ENCODE data around the gene DNAJC8.

The DNAJC8 gene

DNA sequence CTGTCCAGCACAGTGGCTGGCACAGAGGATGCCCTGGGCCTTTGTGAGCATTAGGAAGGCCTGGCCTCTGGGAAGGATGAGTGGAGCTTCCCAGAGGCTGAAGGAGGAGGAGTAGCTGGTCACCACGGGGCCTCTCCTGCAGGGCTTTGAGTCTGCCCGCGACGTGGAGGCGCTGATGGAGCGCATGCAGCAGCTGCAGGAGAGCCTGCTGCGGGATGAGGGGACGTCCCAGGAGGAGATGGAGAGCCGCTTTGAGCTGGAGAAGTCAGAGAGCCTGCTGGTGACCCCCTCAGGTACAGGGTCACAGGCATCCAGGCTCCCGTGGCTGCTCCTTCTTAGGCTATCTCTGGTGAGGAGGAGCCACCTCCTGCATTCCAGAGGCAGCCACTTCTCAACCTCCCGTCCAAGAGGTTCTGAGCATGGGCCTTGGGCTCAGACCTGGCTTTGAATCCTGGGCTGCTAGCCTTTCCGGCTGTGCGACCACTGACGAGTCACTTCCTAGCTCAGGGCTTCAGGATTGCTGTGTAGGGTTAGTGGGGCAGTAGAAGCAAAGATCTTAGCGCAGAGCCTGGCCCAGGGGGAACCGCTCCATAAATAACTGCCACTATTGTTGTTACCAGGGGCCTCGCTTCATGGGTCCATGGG lies 40.5 kb upstream of the DNAJC8 start:
- Histone ChIP-seq H3K4me2 (ENCODE audit: low read length) (no peak overlapping the region), H4K20me1 (ENCODE audit: control insufficient read depth, insufficient read depth, low read depth, low read length) (no peaks in the 10 kb centered on the region), H3K4me3 (ENCODE audit: low read length) (no peak overlapping the region), H3F3A (ENCODE audit: control insufficient read depth, insufficient read depth) (0 out of 2 replicates have a peak, but pooled peaks cover 3% of the 10 kb centered on the region), H3K9me3 (ENCODE audit: control insufficient read depth, insufficient read depth, low read length) (no peaks in the 10 kb centered on the region), H3K79me2 (ENCODE audit: control insufficient read depth, low read length) (no peaks in the 10 kb centered on the region), H3K36me3 (ENCODE audit: control insufficient read depth, low read length) (peaks cover 11% of the 10 kb centered on the region), H3K27me3 (ENCODE audit: control insufficient read depth, low read length) (no peaks in the 10 kb centered on the region), H3K27ac (ENCODE audit: low read depth, low read length) (no peak overlapping the region), H3K4me1 (ENCODE audit: control insufficient read depth, low read length) (no peaks in the 10 kb centered on the region), H3K9me2 (replicated peaks; ENCODE audit: control insufficient read depth, low read length) (no peaks in the 10 kb centered on the region)
- TF ChIP-seq CTCF (IDR thresholded peaks at IDR 0.05; ENCODE audit: low read depth, low read length, poor library complexity, severe bottlenecking) (no peak), EZH2phosphoT487 (IDR thresholded peaks at IDR 0.05; ENCODE audit: borderline replicate concordance, low read length) (no peak)

GRCh38 chr1:28272215-28272852 lies 39.5 kb upstream of the DNAJC8 start:
- peaks cover 11% of the 10 kb centered on the region for H3K36me3 ChIP-seq (ENCODE audit: control insufficient read depth, low read length)
- TF ChIP-seq CTCF (IDR thresholded peaks at IDR 0.05; ENCODE audit: low read depth, low read length, poor library complexity, severe bottlenecking) (no peak), EZH2phosphoT487 (IDR thresholded peaks at IDR 0.05; ENCODE audit: borderline replicate concordance, low read length) (no peak)
- H3K79me2 ChIP-seq (ENCODE audit: control insufficient read depth, low read length): peaks cover 6% of the 10 kb centered on the region; the same call in 1 of the 2 replicates
- no peaks in the 10 kb centered on the region for H3K9me2 ChIP-seq (replicated peaks; ENCODE audit: control insufficient read depth, low read length)
- H3K9me3 ChIP-seq (ENCODE audit: control insufficient read depth, insufficient read depth, low read length): no peaks in the 10 kb centered on the region
- no peaks in the 10 kb centered on the region for H4K20me1 ChIP-seq (ENCODE audit: control insufficient read depth, insufficient read depth, low read depth, low read length)
- H3F3A ChIP-seq (ENCODE audit: control insufficient read depth, insufficient read depth): 0 out of 2 replicates have a peak, but pooled peaks cover 3% of the 10 kb centered on the region
- no peak overlapping the region for H3K27ac ChIP-seq (ENCODE audit: low read depth, low read length)
- H3K4me3 ChIP-seq (ENCODE audit: low read length): no peak overlapping the region
- no peaks in the 10 kb centered on the region for H3K4me1 ChIP-seq (ENCODE audit: control insufficient read depth, low read length)
- H3K27me3 ChIP-seq (ENCODE audit: control insufficient read depth, low read length): no peaks in the 10 kb centered on the region
- H3K4me2 ChIP-seq (ENCODE audit: low read length): no peak overlapping the region

DNA sequence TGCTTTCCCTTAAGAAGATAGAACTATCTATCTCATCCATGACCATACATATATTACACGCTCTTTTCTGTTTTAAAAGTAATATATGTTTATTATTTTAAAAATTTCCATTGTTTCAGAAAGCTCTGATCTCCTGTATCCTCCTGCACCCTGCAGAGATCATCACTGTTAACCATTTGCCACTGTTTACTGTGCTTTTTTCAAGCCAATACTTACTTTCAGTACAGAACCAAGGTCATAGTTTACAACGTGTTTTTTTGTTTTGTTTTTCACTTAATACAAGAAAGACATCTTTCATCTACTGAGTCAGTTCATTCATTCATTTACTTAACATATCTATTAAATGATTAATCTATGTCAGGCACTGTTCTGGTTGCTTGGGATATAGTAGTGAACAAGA lies 36.7 kb upstream of the DNAJC8 start:
- Histone ChIP-seq H3K27me3 (ENCODE audit: control insufficient read depth, low read length) (no peaks in the 10 kb centered on the region), H3K9me3 (ENCODE audit: control insufficient read depth, insufficient read depth, low read length) (no peaks in the 10 kb centered on the region), H4K20me1 (ENCODE audit: control insufficient read depth, insufficient read depth, low read depth, low read length) (no peaks in the 10 kb centered on the region), H3K27ac (ENCODE audit: low read depth, low read length) (no peak overlapping the region), H3K4me1 (ENCODE audit: control insufficient read depth, low read length) (no peaks in the 10 kb centered on the region), H3K36me3 (ENCODE audit: control insufficient read depth, low read length) (peaks cover 10% of the 10 kb centered on the region), H3K9me2 (replicated peaks; ENCODE audit: control insufficient read depth, low read length) (no peaks in the 10 kb centered on the region), H3K4me3 (ENCODE audit: low read length) (no peak overlapping the region), H3K79me2 (ENCODE audit: control insufficient read depth, low read length) (peaks cover 32% of the 10 kb centered on the region), H3K4me2 (ENCODE audit: low read length) (no peak overlapping the region), H3F3A (ENCODE audit: control insufficient read depth, insufficient read depth) (0 out of 2 replicates have a peak, but pooled peaks cover 3% of the 10 kb centered on the region)
- no peak for TF ChIP-seq CTCF (IDR thresholded peaks at IDR 0.05; ENCODE audit: low read depth, low read length, poor library complexity, severe bottlenecking)
- TF ChIP-seq EZH2phosphoT487 (IDR thresholded peaks at IDR 0.05; ENCODE audit: borderline replicate concordance, low read length): no peak

All from DOHH2 (cell line).